HepG2 (cell line): Measurements from ENCODE around the gene MAVS. TPM values are rescaled to one million over a fixed set of nuclear protein-coding genes. Genes with fewer than 3 reads are reported as not detected.

ENCODE experiments used
- ATAC-seq: fragments of 200-7000 bp; cut with Tn5 transposase; 3 replicates; pipeline ENCODE4 v1.9.1; 2020; ENCODE audit warnings: mild to moderate bottlenecking, moderate library complexity
- BruUV-seq: library from RNA; stranded (reverse); fragments of 400-500 nt; replicated peaks from 2 replicates; lab custom pipeline; 2021; lab: Mats Ljungman, UMichigan
- CTCF ChIA-PET: fragments of 300-600 bp; formaldehyde crosslinking; extraction: SDS; loops from one replicate; lab custom pipeline; 2021; ENCODE audit warnings: low total read pairs, inconsistent platforms, low intra/inter-chr PET ratio; lab: Yijun Ruan, JAX
- POLR2A ChIA-PET: fragments of 350-600 bp; sonication (Branson Sonifier 250); formaldehyde crosslinking; loops from one replicate; lab custom pipeline; 2020; ENCODE audit warnings: antibody characterized with exemption, inconsistent platforms; lab: Yijun Ruan, JAX
- DNase-seq: peaks from one replicate; pipeline ENCODE4 v3.0.0-alpha.2; 2015; ENCODE audit warnings: low spot score
- FAIRE-seq: peaks from 3 replicates; lab custom pipeline; 2011; peaks lifted over from hg19 to GRCh38; lab: Jason Lieb, UNC
- H2AFZ ChIP-seq: one replicate; pipeline ENCODE4 v1.6.1; 2011; ENCODE audit warnings: low read length, inconsistent platforms
- H3K27ac ChIP-seq: fragments of 300-600 bp; 3 replicates; pipeline ENCODE4 v1.8.0; 2011; ENCODE audit warnings: mixed run types, mild to moderate bottlenecking, mixed read lengths, low read length, inconsistent platforms; ENCODE audit not compliant: insufficient read depth; ENCODE audit errors: extremely low read length
- H3K27me3 ChIP-seq, 2 experiments: fragments of 200-600 bp in 1 of 2; 2 replicates in 1 of 2; 3 replicates in 1 of 2; pipeline versions ENCODE4 v1.6.0 to v1.8.0; 2011; ENCODE audit warnings: low read length in 2 of 2, mild to moderate bottlenecking in 2 of 2, moderate library complexity in 2 of 2, inconsistent platforms in 1 of 2; ENCODE audit not compliant: insufficient read depth in 2 of 2, control insufficient read depth in 1 of 2
- H3K36me3 ChIP-seq, 2 experiments: fragments of 200-600 bp in 1 of 2; replicated peaks in 1 of 2; 2 replicates in 1 of 2; 3 replicates in 1 of 2; pipeline versions ENCODE4 v1.5.1 to v1.8.0; 2011; ENCODE audit warnings: low read length in 2 of 2, inconsistent platforms in 1 of 2; ENCODE audit not compliant: insufficient read depth in 2 of 2, control insufficient read depth in 1 of 2
- H3K4me1 ChIP-seq: 2 replicates; pipeline ENCODE4 v1.5.1; 2012; ENCODE audit warnings: low read length, inconsistent platforms; ENCODE audit not compliant: insufficient read depth
- H3K4me2 ChIP-seq: 2 replicates; pipeline ENCODE4 v1.6.0; 2011; ENCODE audit warnings: low read depth, low read length, inconsistent platforms
- H3K4me3 ChIP-seq, 3 experiments: fragments of 200-600 bp in 1 of 3; sonication (generic), shearing (Covaris generic) in 1 of 3; replicated peaks in 1 of 3; 2 replicates each; pipeline ENCODE4 v1.5.1; 2011 to 2016; ENCODE audit warnings: low read length in 3 of 3, inconsistent platforms in 2 of 3, low read depth in 2 of 3, mild to moderate bottlenecking in 2 of 3, control low read depth in 1 of 3, mixed read lengths in 1 of 3; ENCODE audit not compliant: insufficient read depth in 1 of 3
- H3K79me2 ChIP-seq: one replicate; pipeline ENCODE4 v1.6.1; 2011; ENCODE audit warnings: low read length, inconsistent platforms; ENCODE audit not compliant: insufficient read depth
- H3K9ac ChIP-seq: 2 replicates; pipeline ENCODE4 v1.6.0; 2011; ENCODE audit warnings: mild to moderate bottlenecking, low read depth, low read length, inconsistent platforms; ENCODE audit not compliant: insufficient read depth
- H3K9me3 ChIP-seq: 2 replicates; pipeline ENCODE4 v1.5.1; 2012; ENCODE audit warnings: mild to moderate bottlenecking, low read length
- H4K20me1 ChIP-seq: 2 replicates; pipeline ENCODE4 v1.6.0; 2011; ENCODE audit warnings: inconsistent platforms, mild to moderate bottlenecking, low read length, moderate library complexity; ENCODE audit not compliant: insufficient read depth
- CEBPB ChIP-seq: IDR thresholded peaks from 2 replicates; pipeline ENCODE4 v1.6.1; 2011; ENCODE audit warnings: low read depth, low read length, improper control_type of control experiment, borderline replicate concordance
- HMG20A ChIP-seq: IDR thresholded peaks from 2 replicates; pipeline ENCODE4 v1.6.1; 2016; ENCODE audit warnings: borderline replicate concordance
- KLF12 ChIP-seq: sonication (generic); formaldehyde crosslinking; IDR thresholded peaks from 2 replicates; pipeline ENCODE4 v1.4.0; 2020; ENCODE audit warnings: missing genetic modification reagents, borderline replicate concordance
- KLF13 ChIP-seq: sonication (generic); formaldehyde crosslinking; IDR thresholded peaks from 2 replicates; pipeline ENCODE4 v1.4.0; 2020; ENCODE audit warnings: mild to moderate bottlenecking, missing genetic modification reagents
- NR1H2 ChIP-seq: sonication (generic); formaldehyde crosslinking; IDR thresholded peaks from 2 replicates; pipeline ENCODE4 v1.8.1; 2022; ENCODE audit warnings: low read depth, missing genetic modification reagents, borderline replicate concordance
- ZNF383 ChIP-seq: sonication (generic); formaldehyde crosslinking; IDR thresholded peaks from 2 replicates; pipeline ENCODE4 v1.4.0; 2020; ENCODE audit warnings: missing genetic modification reagents, mild to moderate bottlenecking, borderline replicate concordance
- ZNF564 ChIP-seq: sonication (generic); formaldehyde crosslinking; IDR thresholded peaks from 2 replicates; pipeline ENCODE4 v1.8.1; 2023; ENCODE audit warnings: mild to moderate bottlenecking, missing genetic modification reagents
- ZNF629 ChIP-seq: sonication (generic); formaldehyde crosslinking; conservative IDR thresholded peaks from 2 replicates; pipeline ENCODE4 v1.5.0; 2020; ENCODE audit warnings: missing genetic modification reagents
- WGBS: methylation state at CpG from one replicate; pipeline ENCODE4 v1.1.6; 2017; ENCODE audit warnings: low lambda C conversion rate; 5-methylcytosine and 5-hydroxymethylcytosine counted together
- in situ Hi-C: cut with HindIII; loops from 2 replicates; pipeline ENCODE4 v1.10.0; 2017; ENCODE audit warnings: low pct_unique_long_range_greater_than_20kb; ENCODE audit not compliant: extremely low pct_ligation_motif_present
- intact Hi-C: fragments of 100-400 bp; cut with micrococcal nuclease; formaldehyde crosslinking; loops from one replicate; pipeline ENCODE4 v1.10.0; 2022; ENCODE audit not compliant: unreplicated experiment
- polyA plus RNA-seq, 8 experiments: library from polyadenylated mRNA; depleted of rRNA in 3 of 8; stranded (reverse) in 7 of 8; unstranded in 1 of 8; fragments of >200 nt; fragmentation: Illumina TruSeq in 4 of 8; extraction: Trizol in 4 of 8; gene quantifications; 2 replicates each; pipeline versions ENCODE4 v1.2.1 to v1.2.3, GENCODE V29; 2011 to 2016; ENCODE audit warnings: low read depth in 4 of 8, missing spikeins in 1 of 8, mixed read lengths in 1 of 8; ENCODE audit not compliant: insufficient read depth in 1 of 8
- total RNA-seq, 5 experiments: library from RNA; depleted of rRNA; stranded (reverse); fragments of >200 nt; fragmentation: Illumina TruSeq; extraction: Trizol; gene quantifications; 2 replicates each; pipeline ENCODE4 v1.2.3, GENCODE V29; 2016; ENCODE audit warnings: low read depth in 1 of 5
- TF ChIP-seq, protein P1 (sequence below): sonication (generic); formaldehyde crosslinking; IDR thresholded peaks from 2 replicates; pipeline ENCODE4 v1.4.0; 2020; ENCODE audit warnings: mild to moderate bottlenecking, low read depth, missing genetic modification reagents
- TF ChIP-seq, protein P2 (sequence below): sonication (generic); formaldehyde crosslinking; IDR thresholded peaks from 2 replicates; pipeline ENCODE4 v1.5.0; 2020; ENCODE audit warnings: mild to moderate bottlenecking, missing genetic modification reagents

MAVS gene
- total and polyA plus RNA-seq, 2 of the 13 experiments (the other 11 are each of a cell fraction or from before 2014, with no cell fraction given) = 27.3 to 36.6 TPM

DNA sequence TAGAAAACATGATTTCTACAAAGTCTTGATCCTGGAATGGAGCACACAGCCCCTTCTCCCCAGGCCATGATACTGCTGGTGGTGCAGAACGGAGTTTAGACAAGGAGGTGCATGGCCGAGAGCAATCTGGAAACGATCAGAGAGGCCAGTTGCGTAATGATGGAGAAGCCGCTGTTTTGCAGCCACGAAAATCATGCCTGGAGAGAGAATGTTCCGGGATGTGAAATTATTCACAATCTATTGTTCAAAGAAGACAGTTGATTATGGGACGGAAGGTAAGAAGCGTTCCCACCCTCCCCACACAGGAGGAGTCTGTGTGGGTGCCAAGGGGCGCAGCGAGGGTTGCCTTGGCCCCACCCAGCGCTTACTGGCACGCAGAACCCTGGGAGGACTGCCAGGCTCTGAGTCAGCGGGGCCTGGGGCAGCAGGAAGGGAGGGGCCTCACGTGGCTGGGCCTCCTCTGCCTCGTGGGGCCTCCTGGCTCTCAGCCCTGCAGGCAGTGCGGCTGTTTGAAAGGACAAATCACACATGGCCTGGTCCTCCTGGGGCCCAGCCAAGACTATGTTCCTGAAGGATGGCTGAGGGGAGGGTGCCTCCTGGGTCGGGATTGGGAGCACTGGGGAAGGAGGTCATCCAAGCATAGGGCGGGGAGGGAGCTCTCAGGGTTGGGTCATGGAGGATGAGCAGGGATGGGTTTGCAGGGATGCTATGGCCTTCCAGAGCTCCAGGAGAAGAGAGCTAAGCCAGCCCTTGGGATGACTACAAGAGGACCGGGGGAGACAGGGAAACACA, 35.0 kb upstream of the MAVS start (continued):
- TF ChIP-seq NR1H2 (CRISPR knock-in tag) (no peak), KLF13 (CRISPR knock-in tag) (peak; percentile 78; the same call in 1 of the 2 replicates)

DNA sequence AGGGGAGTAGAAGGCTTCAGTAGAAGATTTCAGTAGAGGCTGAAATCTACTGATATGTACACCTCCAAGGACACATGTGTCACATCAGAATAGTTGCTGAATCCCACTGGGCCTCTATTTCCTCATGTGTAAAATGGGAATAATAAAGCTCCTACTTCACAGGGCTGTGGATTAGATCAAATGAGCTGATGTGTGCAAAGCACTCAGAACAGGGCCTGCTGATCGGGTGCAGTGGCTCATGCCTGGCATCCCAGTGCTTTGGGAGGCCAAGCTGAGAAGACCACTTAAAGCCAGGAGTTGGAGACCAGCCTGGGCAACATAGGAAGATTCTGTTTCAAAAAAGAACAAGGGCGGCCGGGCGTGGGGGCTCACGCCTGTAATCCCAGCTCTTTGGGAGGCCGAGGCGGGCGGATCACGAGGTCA, 34.4 kb upstream of the MAVS start:
- intact Hi-C loops (no loop called here), in situ Hi-C loops (no loop called here)
- peaks cover 55% of the 10 kb centered on the region for H3K4me1 ChIP-seq
- WGBS = 98% methylated on average over 9 of the region's 9 CpGs
- BruUV-seq = no TSS peak
- CTCF ChIA-PET = interaction anchor here (1.2 kb wide), 1 partner anchor 25 kb away, joined by 5 read pairs; the partner anchor contains the start of gene CENPB
- H3K27ac ChIP-seq = no peak overlapping the region
- H4K20me1 ChIP-seq = no peaks in the 10 kb centered on the region
- no peak overlapping the region for H2AFZ ChIP-seq
- H3K27me3 ChIP-seq = peaks cover 3 to 14% of the 10 kb centered on the region in 2 experiments; a peak in 3 of 5 replicates
- no peak for ATAC-seq
- H3K36me3 ChIP-seq = no peaks in the 10 kb centered on the region
- FAIRE-seq = no peak
- POLR2A ChIA-PET = interaction anchor here (0.8 to 2.8 kb wide), 5 partner anchors 8 to 33 kb away, joined by 3 to 10 read pairs (median 4); partner anchors contain the start of genes AP5S1, CDC25B and CENPB
- no peaks in the 10 kb centered on the region for H3K79me2 ChIP-seq
- 0 out of 2 replicates have a peak, but pooled peaks have one; percentile 14 for TF ChIP-seq ZNF564 (CRISPR knock-in tag)
- TF ChIP-seq CEBPB = no peak
- TF ChIP-seq, protein P1, sequence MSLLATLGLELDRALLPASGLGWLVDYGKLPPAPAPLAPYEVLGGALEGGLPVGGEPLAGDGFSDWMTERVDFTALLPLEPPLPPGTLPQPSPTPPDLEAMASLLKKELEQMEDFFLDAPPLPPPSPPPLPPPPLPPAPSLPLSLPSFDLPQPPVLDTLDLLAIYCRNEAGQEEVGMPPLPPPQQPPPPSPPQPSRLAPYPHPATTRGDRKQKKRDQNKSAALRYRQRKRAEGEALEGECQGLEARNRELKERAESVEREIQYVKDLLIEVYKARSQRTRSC (CRISPR knock-in tag) = 0 out of 2 replicates have a peak, but pooled peaks have one; percentile 17
- TF ChIP-seq ZNF629 (CRISPR knock-in tag) = peak; percentile 85
- TF ChIP-seq KLF12 (CRISPR knock-in tag) = 0 out of 2 replicates have a peak, but pooled peaks have one; percentile 1
- TF ChIP-seq, protein P2, sequence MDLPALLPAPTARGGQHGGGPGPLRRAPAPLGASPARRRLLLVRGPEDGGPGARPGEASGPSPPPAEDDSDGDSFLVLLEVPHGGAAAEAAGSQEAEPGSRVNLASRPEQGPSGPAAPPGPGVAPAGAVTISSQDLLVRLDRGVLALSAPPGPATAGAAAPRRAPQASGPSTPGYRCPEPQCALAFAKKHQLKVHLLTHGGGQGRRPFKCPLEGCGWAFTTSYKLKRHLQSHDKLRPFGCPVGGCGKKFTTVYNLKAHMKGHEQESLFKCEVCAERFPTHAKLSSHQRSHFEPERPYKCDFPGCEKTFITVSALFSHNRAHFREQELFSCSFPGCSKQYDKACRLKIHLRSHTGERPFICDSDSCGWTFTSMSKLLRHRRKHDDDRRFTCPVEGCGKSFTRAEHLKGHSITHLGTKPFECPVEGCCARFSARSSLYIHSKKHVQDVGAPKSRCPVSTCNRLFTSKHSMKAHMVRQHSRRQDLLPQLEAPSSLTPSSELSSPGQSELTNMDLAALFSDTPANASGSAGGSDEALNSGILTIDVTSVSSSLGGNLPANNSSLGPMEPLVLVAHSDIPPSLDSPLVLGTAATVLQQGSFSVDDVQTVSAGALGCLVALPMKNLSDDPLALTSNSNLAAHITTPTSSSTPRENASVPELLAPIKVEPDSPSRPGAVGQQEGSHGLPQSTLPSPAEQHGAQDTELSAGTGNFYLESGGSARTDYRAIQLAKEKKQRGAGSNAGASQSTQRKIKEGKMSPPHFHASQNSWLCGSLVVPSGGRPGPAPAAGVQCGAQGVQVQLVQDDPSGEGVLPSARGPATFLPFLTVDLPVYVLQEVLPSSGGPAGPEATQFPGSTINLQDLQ (CRISPR knock-in tag) = no peak
- 0 out of 2 replicates have a peak, but pooled peaks have one; percentile 52 for TF ChIP-seq ZNF383
- no peak for TF ChIP-seq HMG20A (CRISPR knock-in tag)
- no peaks in the 10 kb centered on the region for H3K9me3 ChIP-seq
- H3K4me2 ChIP-seq = peak overlapping the region; percentile 87
- no peak for DNase-seq
- peak overlapping the region in 1 of 3 experiments; percentile 59; a peak in 2 of 6 replicates for H3K4me3 ChIP-seq
- peak overlapping the region; percentile 45 for H3K9ac ChIP-seq
